Astrocyte of the spinal cord (primary cell): ENCODE measurements around the gene MED15.

Experiments used
- DNase-seq: peaks from one replicate; pipeline ENCODE4 v3.0.0; 2011; ENCODE audit warnings: low read depth, low spot score
- H3K4me3 ChIP-seq: 2 replicates; pipeline ENCODE4 v1.5.1; 2011; ENCODE audit warnings: low read depth, mild to moderate bottlenecking, low read length, moderate library complexity
- in situ Hi-C: cut with HindIII; loops from 2 replicates; pipeline ENCODE4 v1.10.0; 2017; ENCODE audit warnings: low sequenced_read_pairs
- TF ChIP-seq, protein P1 (sequence below): IDR thresholded peaks from 2 replicates; pipeline ENCODE4 v1.5.1; 2012; ENCODE audit warnings: low read depth, mild to moderate bottlenecking, low read length, inconsistent platforms

Gene MED15

DNA sequence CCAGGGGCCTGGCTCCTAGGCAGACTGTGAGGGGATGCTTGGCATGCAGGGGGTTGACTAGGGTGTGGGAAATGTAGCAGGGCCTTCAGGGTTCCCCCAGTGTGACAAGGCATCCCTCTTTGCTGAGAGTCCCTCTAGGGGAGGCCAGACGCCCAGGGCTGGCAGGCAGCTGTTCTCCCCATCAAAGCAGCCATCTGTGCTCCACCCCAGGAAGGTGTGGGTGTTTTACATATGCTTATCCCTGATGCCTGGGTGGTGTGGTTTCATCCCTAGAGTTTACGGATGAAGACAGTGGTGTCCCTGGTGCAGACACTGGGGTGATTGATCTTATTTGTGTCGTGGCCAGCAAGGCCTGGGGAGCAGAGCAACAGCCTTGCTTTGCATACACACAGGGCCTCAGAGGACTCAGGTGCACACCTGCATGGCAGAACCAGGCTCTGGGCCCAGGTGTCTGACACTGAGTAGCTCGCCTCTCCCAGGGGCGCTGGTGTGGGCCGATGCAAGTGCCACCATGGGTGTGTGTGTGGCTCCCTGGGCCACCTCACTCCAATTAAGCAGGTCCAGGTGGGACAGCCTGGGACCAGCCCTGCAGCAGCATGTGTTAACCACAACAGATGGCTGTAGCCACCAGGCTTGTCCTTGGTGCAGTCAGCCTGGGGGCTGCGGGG lies 74.2 kb downstream of the MED15 start:
- no peak for DNase-seq
- TF ChIP-seq, protein P1, sequence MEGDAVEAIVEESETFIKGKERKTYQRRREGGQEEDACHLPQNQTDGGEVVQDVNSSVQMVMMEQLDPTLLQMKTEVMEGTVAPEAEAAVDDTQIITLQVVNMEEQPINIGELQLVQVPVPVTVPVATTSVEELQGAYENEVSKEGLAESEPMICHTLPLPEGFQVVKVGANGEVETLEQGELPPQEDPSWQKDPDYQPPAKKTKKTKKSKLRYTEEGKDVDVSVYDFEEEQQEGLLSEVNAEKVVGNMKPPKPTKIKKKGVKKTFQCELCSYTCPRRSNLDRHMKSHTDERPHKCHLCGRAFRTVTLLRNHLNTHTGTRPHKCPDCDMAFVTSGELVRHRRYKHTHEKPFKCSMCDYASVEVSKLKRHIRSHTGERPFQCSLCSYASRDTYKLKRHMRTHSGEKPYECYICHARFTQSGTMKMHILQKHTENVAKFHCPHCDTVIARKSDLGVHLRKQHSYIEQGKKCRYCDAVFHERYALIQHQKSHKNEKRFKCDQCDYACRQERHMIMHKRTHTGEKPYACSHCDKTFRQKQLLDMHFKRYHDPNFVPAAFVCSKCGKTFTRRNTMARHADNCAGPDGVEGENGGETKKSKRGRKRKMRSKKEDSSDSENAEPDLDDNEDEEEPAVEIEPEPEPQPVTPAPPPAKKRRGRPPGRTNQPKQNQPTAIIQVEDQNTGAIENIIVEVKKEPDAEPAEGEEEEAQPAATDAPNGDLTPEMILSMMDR = no peak
- H3K4me3 ChIP-seq = no peak overlapping the region
- in situ Hi-C loops = no loop called here

DNA sequence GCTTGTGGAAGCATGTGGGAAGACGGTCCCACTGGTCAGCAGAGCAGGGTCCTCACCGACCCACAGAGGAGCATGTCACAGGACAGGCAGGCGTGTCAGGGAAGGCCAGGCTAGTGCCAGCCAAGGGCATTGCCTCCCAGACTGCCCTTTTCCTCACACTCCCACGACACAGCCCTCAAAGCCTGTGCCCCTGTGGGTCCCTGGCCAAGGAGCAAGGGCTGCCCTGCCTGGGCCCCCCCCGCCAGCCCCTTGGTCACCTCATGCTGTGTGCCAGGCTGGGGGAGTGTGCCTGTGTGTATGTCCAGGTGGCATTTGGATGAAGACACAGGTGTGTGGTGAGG lies 74.7 kb downstream of the MED15 start:
- no peak overlapping the region for H3K4me3 ChIP-seq
- in situ Hi-C loops = no loop called here
- no peak for DNase-seq
- TF ChIP-seq, protein P1 = no peak

DNA sequence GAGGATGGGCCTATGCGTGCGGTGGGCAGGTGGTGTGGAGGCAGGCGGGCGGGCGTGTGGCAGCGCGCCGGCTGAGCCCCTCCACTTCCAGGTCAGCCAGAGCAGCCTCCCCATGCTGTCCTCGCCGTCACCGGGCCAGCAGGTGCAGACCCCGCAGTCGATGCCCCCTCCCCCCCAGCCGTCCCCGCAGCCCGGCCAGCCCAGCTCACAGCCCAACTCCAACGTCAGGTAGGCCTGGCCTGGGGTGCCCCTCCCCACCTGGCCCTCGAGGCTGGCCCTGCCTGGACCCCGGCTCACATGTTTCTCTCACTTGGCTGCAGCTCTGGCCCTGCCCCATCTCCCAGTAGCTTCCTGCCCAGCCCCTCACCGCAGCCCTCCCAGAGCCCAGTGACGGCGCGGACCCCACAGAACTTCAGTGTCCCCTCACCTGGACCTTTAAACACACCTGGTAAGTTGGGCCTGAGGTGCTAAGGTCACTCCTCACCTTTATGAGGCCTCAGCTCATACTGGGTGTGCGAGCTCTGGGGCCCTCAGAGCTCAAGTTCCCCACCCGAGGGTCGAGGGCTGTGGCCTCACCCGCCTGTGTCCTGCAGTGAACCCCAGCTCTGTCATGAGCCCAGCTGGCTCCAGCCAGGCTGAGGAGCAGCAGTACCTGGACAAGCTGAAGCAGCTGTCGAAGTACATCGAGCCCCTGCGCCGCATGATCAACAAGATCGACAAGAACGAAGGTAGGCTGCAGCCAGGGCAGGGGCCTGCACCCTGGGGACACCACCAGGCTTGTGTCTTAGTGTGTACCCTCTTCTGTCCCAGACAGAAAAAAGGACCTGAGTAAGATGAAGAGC lies 75.3 kb downstream of the MED15 start:
- H3K4me3 ChIP-seq = no peak overlapping the region
- in situ Hi-C loops = no loop called here
- no peak for DNase-seq
- TF ChIP-seq, protein P1 = no peak

DNA sequence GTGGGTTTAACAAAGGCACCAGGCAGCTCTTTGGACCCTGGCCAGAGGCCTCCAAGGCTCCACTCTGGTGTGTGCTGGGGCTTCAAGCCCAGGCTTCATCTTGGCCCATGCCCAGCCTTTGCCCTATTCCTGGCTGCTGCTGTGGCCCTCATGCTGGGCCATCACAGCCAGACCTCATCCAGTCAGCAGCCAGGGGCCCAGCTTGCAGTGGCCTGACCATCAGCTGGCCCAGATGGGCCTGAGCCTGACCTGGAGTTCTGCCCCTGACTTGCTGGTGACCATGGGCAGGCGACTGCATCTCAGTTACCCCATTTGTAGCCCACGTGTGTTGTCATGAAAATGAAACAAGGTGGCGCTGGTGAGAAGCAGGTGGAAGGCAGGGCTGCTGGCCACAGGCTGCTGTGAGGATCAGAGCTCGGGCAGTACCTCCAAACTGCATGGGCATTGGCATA lies 76.1 kb downstream of the MED15 start:
- H3K4me3 ChIP-seq = no peak overlapping the region
- TF ChIP-seq, protein P1 = peak; percentile 26
- in situ Hi-C loops = no loop called here
- no peak for DNase-seq

DNA sequence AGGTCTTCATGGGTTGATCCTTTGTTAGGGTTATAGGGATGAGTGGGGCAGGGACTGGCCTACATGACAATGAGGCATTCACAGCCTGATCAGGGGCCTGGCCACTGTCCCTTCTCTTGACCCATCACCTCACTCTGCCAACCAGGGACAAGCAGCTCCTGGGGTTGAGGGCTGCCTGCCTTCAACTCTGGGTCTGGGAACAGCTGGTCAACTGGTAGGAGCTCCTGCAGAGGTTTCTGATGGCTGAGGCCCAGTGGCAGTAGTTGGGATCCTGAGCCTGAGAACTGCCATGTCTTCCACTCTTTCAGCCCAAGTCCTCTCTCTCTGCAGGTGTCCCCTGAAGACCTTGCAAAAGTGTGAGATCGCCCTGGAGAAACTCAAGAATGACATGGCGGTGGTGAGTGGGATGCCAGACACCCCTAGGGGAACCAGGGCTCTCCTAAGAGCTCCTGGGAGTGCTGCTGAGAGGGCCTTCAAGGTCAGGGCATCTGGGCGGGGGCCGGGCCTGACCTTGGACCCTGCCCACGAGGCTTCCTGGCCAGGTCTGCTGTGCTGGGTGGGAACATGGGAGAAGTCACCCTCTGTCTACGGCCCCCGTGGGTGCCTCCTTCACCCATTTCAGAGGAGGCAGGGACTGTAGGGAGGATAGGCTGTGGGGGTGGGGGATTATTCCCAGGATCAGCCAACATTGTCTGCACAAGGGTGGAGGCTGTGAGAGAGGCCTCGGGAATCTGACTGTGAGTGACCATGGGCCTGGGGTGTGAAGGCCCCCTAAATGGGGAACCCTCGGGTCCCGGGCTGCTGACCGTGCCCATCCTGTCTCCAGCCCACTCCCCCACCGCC lies 76.8 kb downstream of the MED15 start:
- DNase-seq = no peak
- TF ChIP-seq, protein P1 = no peak
- in situ Hi-C loops = no loop called here
- H3K4me3 ChIP-seq = no peak overlapping the region

DNA sequence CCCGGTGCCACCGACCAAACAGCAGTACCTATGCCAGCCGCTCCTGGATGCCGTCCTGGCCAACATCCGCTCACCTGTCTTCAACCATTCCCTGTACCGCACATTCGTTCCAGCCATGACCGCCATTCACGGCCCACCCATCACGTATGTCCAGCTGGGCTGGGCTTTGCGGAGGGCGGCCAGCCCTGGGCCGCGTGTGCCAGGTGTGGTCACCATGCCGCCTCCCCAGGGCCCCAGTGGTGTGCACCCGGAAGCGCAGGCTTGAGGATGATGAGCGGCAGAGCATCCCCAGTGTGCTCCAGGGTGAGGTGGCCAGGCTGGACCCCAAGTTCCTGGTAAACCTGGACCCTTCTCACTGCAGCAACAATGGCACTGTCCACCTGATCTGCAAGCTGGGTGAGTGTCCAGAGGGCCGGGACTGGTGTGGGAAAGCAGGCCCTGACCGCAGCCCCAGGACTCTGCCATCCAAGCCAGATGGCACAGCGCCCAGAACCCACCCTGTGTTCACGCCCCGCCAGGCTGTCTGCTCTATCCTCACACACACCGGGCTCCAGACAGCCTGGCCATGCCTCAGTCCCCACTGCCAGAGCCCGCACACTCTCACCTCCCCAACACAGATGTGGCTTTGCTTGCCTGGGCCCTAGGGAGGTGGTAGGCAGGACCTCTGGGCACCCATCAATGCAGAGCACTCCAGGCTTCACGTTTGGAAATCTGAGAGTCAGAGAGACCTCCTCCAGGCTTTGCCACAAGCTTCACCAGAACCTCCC lies 77.6 kb downstream of the MED15 start:
- TF ChIP-seq, protein P1 = no peak
- in situ Hi-C loops = no loop called here
- no peak for DNase-seq
- H3K4me3 ChIP-seq = no peak overlapping the region
